Measurements from ENCODE around the gene ASTN2. TPM values are rescaled to one million over a fixed set of nuclear protein-coding genes. Genes with fewer than 3 reads are reported as not detected.

Gene ASTN2
- polyA plus RNA-seq, 1 experiment = 6.6 TPM

DNA sequence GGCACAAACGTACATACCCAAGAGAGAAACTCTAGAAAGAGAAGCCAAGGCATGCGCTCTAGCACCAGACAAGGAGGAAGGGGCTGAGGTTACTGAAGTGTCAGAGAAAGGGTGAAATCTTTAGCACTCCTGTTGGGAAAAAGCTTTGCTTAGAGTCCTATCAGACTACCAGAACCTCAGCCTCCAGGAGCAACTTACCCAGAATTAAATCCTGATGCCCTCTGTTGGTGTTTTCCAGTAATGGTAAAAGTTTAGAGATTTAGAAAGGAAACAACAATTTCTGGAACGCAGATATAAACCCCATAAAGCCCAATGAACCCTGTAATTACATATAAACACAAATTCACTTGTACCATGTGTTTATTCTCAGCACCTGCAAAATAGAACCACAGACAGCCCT is 33.2 kb upstream of the ASTN2 start:
- Histone ChIP-seq H3K27me3 (ENCODE audit: control insufficient read depth, insufficient read depth, low read length) (no peaks in the 10 kb centered on the region), H3K27ac (ENCODE audit: low read depth, low read length) (no peak overlapping the region), H3K4me3 (ENCODE audit: low read depth, low read length) (no peak overlapping the region), H3K9me3 (ENCODE audit: control insufficient read depth, insufficient read depth, low read length) (no peaks in the 10 kb centered on the region; the same call in 1 of the 2 replicates)
- TF ChIP-seq, protein P1, sequence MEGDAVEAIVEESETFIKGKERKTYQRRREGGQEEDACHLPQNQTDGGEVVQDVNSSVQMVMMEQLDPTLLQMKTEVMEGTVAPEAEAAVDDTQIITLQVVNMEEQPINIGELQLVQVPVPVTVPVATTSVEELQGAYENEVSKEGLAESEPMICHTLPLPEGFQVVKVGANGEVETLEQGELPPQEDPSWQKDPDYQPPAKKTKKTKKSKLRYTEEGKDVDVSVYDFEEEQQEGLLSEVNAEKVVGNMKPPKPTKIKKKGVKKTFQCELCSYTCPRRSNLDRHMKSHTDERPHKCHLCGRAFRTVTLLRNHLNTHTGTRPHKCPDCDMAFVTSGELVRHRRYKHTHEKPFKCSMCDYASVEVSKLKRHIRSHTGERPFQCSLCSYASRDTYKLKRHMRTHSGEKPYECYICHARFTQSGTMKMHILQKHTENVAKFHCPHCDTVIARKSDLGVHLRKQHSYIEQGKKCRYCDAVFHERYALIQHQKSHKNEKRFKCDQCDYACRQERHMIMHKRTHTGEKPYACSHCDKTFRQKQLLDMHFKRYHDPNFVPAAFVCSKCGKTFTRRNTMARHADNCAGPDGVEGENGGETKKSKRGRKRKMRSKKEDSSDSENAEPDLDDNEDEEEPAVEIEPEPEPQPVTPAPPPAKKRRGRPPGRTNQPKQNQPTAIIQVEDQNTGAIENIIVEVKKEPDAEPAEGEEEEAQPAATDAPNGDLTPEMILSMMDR (IDR thresholded peaks at IDR 0.05; ENCODE audit: low read depth, low read length) = no peak
- no peak for DNase-seq (ENCODE audit: low read depth, low spot score)
- ChIA-PET CTCF (no interaction called here), POLR2A (no interaction called here)

DNA sequence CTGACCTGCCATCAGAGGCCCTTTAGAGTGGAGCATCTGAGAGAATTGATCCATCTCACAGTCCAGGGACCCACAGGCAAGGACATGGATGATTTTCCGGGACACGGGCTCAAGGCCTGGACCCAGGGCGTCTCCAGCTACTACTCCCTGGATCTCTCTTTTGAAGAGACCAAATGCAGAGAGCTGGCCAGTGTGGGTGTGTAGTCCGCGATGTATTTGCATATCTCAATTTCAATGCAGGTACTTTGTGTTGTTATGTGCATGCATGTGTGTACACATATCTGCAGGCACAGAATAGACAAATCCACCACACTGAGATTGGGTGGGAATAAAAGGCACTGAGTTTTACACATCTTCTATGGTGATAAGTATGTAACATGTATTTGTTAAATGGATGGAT is 30.8 kb upstream of the ASTN2 start:
- ChIA-PET CTCF (no interaction called here), POLR2A (no interaction called here)
- no peak overlapping the region for H3K27ac ChIP-seq (ENCODE audit: low read depth, low read length)
- TF ChIP-seq, protein P1 (IDR thresholded peaks at IDR 0.05; ENCODE audit: low read depth, low read length) = no peak
- H3K9me3 ChIP-seq (ENCODE audit: control insufficient read depth, insufficient read depth, low read length) = no peaks in the 10 kb centered on the region; the same call in 1 of the 2 replicates
- H3K4me3 ChIP-seq (ENCODE audit: low read depth, low read length) = no peak overlapping the region
- no peak for DNase-seq (ENCODE audit: low read depth, low spot score)
- no peaks in the 10 kb centered on the region for H3K27me3 ChIP-seq (ENCODE audit: control insufficient read depth, insufficient read depth, low read length)

DNA sequence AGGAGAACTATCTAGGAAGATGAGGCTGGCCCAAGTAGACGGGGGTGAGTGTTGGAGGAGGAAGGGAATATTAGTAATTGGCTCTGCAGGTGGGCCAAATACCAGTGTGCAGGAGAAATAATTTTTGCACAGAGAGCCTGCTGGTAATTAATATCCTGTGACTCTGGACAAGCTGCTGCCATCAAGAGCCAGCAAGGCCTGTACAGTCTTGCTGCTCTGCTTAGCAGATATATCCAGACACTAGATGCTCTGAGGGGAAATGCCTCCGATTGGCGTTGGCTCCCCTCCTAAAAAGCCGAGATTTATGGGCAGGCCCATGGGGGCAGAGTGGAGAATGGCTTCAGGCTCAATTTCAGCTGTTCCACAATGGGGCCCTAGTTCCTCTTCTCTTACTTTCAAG is 29.6 kb upstream of the ASTN2 start:
- H3K9me3 ChIP-seq (ENCODE audit: control insufficient read depth, insufficient read depth, low read length) = no peaks in the 10 kb centered on the region; the same call in 1 of the 2 replicates
- TF ChIP-seq, protein P1 (IDR thresholded peaks at IDR 0.05; ENCODE audit: low read depth, low read length) = no peak
- ChIA-PET POLR2A (no interaction called here), CTCF (no interaction called here)
- H3K27ac ChIP-seq (ENCODE audit: low read depth, low read length) = no peak overlapping the region
- no peak for DNase-seq (ENCODE audit: low read depth, low spot score)
- H3K27me3 ChIP-seq (ENCODE audit: control insufficient read depth, insufficient read depth, low read length) = no peaks in the 10 kb centered on the region
- H3K4me3 ChIP-seq (ENCODE audit: low read depth, low read length) = no peak overlapping the region

DNA sequence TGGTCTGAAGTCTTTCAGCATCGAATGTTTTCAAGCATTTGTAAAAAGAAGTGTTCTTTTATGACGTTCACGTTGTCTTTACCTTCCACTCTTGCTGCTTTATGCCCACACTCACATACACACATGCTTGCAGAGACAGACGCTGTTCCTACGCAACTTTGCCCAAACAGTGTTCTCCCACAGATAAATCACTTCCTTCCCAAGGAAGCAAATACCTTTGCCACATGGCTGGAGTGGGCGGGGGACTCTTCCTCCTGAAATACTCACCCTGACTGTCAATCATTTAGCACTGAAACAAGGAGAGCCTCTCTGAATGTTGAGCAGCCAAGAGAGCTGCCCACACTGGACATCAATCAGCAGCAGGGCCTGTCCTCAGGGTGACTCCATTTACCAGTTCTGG is 22.4 kb upstream of the ASTN2 start:
- H3K27ac ChIP-seq (ENCODE audit: low read depth, low read length) = no peak overlapping the region
- TF ChIP-seq, protein P1 (IDR thresholded peaks at IDR 0.05; ENCODE audit: low read depth, low read length) = no peak
- H3K27me3 ChIP-seq (ENCODE audit: control insufficient read depth, insufficient read depth, low read length) = no peaks in the 10 kb centered on the region
- H3K9me3 ChIP-seq (ENCODE audit: control insufficient read depth, insufficient read depth, low read length) = no peaks in the 10 kb centered on the region
- no peak for DNase-seq (ENCODE audit: low read depth, low spot score)
- ChIA-PET CTCF (no interaction called here), POLR2A (no interaction called here)
- H3K4me3 ChIP-seq (ENCODE audit: low read depth, low read length) = no peak overlapping the region

DNA sequence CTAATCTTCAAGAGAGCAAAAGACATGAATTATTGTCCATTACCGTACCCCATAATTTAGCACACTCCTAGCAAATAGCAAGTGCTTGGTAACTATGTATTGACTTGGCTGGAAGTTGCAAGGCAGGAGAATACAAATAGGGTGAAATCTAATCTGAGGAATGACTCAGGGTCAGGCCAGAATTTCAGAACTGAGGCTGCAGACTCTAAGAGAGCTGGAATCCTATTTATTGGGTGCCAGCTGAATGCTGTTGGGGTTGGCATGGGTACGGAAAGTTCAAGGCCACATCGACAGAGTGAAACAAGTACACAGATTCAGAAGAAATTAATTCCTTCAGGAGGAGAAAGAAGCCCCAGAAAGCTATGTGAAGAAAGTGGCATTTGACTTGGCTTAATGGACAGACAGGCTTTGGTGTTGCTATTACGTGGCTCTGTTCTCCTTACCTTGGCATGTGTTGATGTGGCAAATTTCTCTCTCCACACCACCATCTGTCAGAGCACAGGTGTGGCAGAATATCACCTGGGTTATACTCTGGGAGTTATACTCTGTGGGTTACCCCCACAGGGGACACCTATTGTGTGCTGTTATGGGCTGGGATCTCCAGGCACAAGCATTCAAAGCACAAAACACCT is 20.9 kb upstream of the ASTN2 start:
- TF ChIP-seq, protein P1 (IDR thresholded peaks at IDR 0.05; ENCODE audit: low read depth, low read length) = no peak
- no peak overlapping the region for H3K27ac ChIP-seq (ENCODE audit: low read depth, low read length)
- no peak for DNase-seq (ENCODE audit: low read depth, low spot score)
- H3K9me3 ChIP-seq (ENCODE audit: control insufficient read depth, insufficient read depth, low read length) = no peaks in the 10 kb centered on the region
- H3K4me3 ChIP-seq (ENCODE audit: low read depth, low read length) = no peak overlapping the region
- ChIA-PET CTCF (no interaction called here), POLR2A (no interaction called here)
- no peaks in the 10 kb centered on the region for H3K27me3 ChIP-seq (ENCODE audit: control insufficient read depth, insufficient read depth, low read length)

Data from AG04450 (cell line).